PC-9 (cell line): ENCODE results near the gene B3GLCT.
"Not testable (repeated sequence)": the region's sequence is repeated elsewhere in the genome, so short reads cannot be mapped to it uniquely, and the experiment has no call there.

Experiments
- CTCF ChIP-seq: fragments of 200-600 bp; sonication (generic); conservative IDR thresholded peaks from 2 replicates; pipeline ENCODE4 v1.6.1; 2017; ENCODE audit warnings: mixed run types, antibody characterized with exemption, mild to moderate bottlenecking, moderate library complexity
- EZH2 ChIP-seq: fragments of 200-600 bp; sonication (generic); IDR thresholded peaks from 2 replicates; pipeline ENCODE4 v1.8.0; 2017; ENCODE audit warnings: antibody characterized with exemption, low read depth

DNA sequence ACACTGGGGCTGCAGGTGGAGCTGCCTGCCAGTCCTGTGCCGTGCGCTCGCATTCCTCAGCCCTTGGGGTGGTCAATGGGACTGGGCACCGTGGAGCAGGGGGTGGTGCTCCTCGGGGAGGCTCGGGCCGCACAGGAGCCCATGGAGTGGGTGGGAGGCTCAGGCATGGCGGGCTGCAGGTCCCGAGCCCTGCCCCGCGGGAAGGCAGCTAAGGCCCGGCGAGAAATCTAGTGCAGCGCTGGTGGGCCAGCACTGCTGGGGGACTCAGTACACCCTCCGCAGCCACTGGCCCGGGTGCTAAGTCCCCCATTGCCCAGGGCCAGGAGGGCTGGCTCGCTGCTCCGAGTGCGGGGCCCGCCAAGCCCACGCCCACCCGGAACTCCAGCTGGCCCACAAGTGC, 139.8 kb downstream of the B3GLCT start:
- TF ChIP-seq CTCF, EZH2: not testable (repeated sequence)
